ENCODE results near the gene C1R.

DNA sequence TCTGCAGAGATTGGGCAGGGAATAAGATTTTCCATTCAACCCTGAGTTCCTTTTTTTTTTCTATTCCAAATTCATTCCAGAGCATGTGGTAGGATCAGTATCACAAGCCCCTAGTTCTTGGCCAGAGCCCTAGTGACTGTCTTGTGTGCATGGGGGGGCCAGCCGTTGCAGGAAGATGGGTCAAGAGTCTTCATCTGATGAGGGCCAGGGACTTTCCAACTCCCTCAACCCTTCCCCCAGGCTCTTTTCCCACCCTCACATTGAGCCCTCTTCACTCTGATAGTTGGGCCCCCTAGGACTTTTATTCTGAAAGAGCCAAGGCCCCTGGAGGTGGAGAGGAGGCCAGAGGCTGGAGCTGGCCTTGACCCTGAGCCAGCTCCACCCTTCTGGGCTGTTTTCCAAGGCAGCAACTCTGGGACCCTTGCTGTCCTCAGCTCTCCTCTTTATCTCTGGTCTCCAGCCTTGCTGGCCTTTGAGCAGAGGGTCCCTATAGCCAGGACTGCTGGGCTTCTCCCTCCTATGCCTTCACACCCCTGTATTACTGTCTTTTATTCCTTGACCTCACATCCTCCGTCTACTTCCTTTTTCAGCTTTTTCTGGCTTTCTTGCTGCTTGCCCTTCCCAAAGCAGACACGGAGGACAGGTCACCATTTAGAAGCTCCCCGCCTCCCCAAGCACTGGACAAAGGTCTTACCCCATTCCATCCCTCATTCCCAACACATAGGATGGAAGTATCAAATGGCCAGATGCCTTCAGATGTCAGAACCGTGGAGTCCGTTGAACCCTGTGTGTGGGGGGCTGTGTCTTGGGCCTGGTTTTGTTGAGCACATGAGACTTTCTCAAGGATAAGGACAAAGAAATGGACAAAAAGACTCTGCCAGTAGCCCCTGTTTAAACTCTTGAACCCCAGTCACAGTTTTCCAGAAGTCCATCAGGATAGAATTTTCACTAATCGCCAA, 30.8 kb upstream of the C1R start:
- TF ChIP-seq CTCF (IDR thresholded peaks at IDR 0.05): no peak
- TF ChIP-seq POLR2A (IDR thresholded peaks at IDR 0.05): no peak
- TF ChIP-seq EP300 (IDR thresholded peaks at IDR 0.05): no peak
- TF ChIP-seq POLR2AphosphoS5 (IDR thresholded peaks at IDR 0.05): no peak

Measured in upper lobe of left lung (tissue), 4 donors.